ENCODE measurements around the gene PARD6G. TPM values are rescaled to one million over a fixed set of nuclear protein-coding genes. Genes with fewer than 3 reads are reported as not detected.

Gene PARD6G
- total and polyA plus RNA-seq, 2 of the 13 experiments (the other 11 are each of a cell fraction or from before 2014, with no cell fraction given), result 3.6 to 7.4 TPM

DNA sequence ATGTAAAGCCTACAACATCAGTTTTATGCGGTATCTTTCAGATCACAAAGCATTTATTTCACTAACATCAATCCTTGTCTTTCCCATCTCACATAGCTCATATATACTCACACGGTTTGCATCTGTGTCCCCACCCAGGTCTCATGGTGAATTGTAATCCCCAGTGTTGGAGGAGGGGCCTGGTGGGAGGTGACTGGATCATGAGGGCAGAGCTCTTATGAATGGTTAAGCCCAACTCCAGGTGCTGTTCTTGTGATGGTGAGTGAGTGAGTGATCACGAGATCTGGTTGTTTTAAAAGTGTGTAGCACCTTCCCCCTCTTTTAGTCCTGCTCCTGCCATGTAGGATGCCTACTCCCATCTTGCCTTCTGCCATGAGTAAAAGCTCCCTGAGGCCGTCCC lies 42.0 kb downstream of the PARD6G start:
- ChIA-PET CTCF (ENCODE audit: low intra/inter-chr PET ratio, low total read pairs) (no interaction called here), POLR2A (no interaction called here)
- Histone ChIP-seq H3K36me3 (replicated peaks in 1 of 2; ENCODE audit: control insufficient read depth in 1 of 2, insufficient read depth in 2 of 2, low read length in 2 of 2) (no peaks in the 10 kb centered on the region), H3K4me1 (ENCODE audit: insufficient read depth, low read length) (peaks cover 17% of the 10 kb centered on the region), H2AFZ (ENCODE audit: low read length) (no peak overlapping the region), H3K79me2 (ENCODE audit: insufficient read depth, low read length) (no peaks in the 10 kb centered on the region), H3K4me2 (ENCODE audit: low read depth, low read length) (no peak overlapping the region), H3K4me3 (replicated peaks in 1 of 3; ENCODE audit: insufficient read depth in 1 of 3, low read depth in 2 of 3, low read length in 3 of 3) (no peak overlapping the region), H3K27me3 (ENCODE audit: control insufficient read depth in 1 of 2, insufficient read depth in 2 of 2, low read length in 2 of 2) (no peaks in the 10 kb centered on the region), H3K27ac (ENCODE audit: extremely low read length, insufficient read depth, low read length) (no peak overlapping the region), H3K9me3 (ENCODE audit: low read length) (no peaks in the 10 kb centered on the region), H4K20me1 (ENCODE audit: insufficient read depth, low read length) (no peaks in the 10 kb centered on the region), H3K9ac (ENCODE audit: insufficient read depth, low read depth, low read length) (no peak overlapping the region)
- no TSS peak for BruUV-seq (replicated peaks)
- FAIRE-seq, result no peak
- in situ Hi-C loops (cut with HindIII; ENCODE audit: extremely low pct_ligation_motif_present, low pct_unique_long_range_greater_than_20kb), result no loop called here
- no peak for ATAC-seq
- no peak for DNase-seq (ENCODE audit: low spot score)
- intact Hi-C loops (cut with micrococcal nuclease; ENCODE audit: unreplicated experiment), result no loop called here
- no peak for TF ChIP-seq SRF (IDR thresholded peaks at IDR 0.05; ENCODE audit: low read depth, low read length)
- no peak for TF ChIP-seq ZNF124 (CRISPR knock-in tag; IDR thresholded peaks at IDR 0.05)
- TF ChIP-seq, protein P1, sequence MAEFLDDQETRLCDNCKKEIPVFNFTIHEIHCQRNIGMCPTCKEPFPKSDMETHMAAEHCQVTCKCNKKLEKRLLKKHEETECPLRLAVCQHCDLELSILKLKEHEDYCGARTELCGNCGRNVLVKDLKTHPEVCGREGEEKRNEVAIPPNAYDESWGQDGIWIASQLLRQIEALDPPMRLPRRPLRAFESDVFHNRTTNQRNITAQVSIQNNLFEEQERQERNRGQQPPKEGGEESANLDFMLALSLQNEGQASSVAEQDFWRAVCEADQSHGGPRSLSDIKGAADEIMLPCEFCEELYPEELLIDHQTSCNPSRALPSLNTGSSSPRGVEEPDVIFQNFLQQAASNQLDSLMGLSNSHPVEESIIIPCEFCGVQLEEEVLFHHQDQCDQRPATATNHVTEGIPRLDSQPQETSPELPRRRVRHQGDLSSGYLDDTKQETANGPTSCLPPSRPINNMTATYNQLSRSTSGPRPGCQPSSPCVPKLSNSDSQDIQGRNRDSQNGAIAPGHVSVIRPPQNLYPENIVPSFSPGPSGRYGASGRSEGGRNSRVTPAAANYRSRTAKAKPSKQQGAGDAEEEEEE (CRISPR knock-in tag; IDR thresholded peaks at IDR 0.05; ENCODE audit: borderline replicate concordance), result no peak
- no peak for TF ChIP-seq ZBTB7B (CRISPR knock-in tag; IDR thresholded peaks at IDR 0.05)
- TF ChIP-seq, protein P2, sequence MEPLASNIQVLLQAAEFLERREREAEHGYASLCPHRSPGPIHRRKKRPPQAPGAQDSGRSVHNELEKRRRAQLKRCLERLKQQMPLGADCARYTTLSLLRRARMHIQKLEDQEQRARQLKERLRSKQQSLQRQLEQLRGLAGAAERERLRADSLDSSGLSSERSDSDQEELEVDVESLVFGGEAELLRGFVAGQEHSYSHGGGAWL (CRISPR knock-in tag; IDR thresholded peaks at IDR 0.05), result no peak
- TF ChIP-seq, protein P3, sequence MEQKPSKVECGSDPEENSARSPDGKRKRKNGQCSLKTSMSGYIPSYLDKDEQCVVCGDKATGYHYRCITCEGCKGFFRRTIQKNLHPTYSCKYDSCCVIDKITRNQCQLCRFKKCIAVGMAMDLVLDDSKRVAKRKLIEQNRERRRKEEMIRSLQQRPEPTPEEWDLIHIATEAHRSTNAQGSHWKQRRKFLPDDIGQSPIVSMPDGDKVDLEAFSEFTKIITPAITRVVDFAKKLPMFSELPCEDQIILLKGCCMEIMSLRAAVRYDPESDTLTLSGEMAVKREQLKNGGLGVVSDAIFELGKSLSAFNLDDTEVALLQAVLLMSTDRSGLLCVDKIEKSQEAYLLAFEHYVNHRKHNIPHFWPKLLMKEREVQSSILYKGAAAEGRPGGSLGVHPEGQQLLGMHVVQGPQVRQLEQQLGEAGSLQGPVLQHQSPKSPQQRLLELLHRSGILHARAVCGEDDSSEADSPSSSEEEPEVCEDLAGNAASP (CRISPR knock-in tag; IDR thresholded peaks at IDR 0.05; ENCODE audit: borderline replicate concordance), result no peak
- TF ChIP-seq ZNF33B (CRISPR knock-in tag; IDR thresholded peaks at IDR 0.05), result no peak
- no peak for TF ChIP-seq KDM6A (CRISPR knock-in tag; IDR thresholded peaks at IDR 0.05; ENCODE audit: low read depth)
- no peak for TF ChIP-seq RBM22 (optimal IDR thresholded peaks at IDR 0.05; ENCODE audit: low read length)
- no peak for TF ChIP-seq TEAD3 (CRISPR knock-in tag; optimal IDR thresholded peaks at IDR 0.05; ENCODE audit: borderline replicate concordance)
- TF ChIP-seq HNF4A (CRISPR knock-in tag; IDR thresholded peaks at IDR 0.05), result no peak
- no peak for TF ChIP-seq TAF1 (CRISPR knock-in tag; IDR thresholded peaks at IDR 0.05)
- no peak for TF ChIP-seq ZKSCAN1 (IDR thresholded peaks at IDR 0.05; ENCODE audit: low read length)
- TF ChIP-seq DPF2 (CRISPR knock-in tag; IDR thresholded peaks at IDR 0.05; ENCODE audit: borderline replicate concordance, low read depth), result no peak
- TF ChIP-seq, protein P4, sequence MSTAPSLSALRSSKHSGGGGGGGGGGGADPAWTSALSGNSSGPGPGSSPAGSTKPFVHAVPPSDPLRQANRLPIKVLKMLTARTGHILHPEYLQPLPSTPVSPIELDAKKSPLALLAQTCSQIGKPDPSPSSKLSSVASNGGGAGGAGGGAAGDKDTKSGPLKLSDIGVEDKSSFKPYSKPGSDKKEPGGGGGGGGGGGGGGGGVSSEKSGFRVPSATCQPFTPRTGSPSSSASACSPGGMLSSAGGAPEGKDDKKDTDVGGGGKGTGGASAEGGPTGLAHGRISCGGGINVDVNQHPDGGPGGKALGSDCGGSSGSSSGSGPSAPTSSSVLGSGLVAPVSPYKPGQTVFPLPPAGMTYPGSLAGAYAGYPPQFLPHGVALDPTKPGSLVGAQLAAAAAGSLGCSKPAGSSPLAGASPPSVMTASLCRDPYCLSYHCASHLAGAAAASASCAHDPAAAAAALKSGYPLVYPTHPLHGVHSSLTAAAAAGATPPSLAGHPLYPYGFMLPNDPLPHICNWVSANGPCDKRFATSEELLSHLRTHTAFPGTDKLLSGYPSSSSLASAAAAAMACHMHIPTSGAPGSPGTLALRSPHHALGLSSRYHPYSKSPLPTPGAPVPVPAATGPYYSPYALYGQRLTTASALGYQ (CRISPR knock-in tag; IDR thresholded peaks at IDR 0.05), result no peak
- TF ChIP-seq ZNF674 (CRISPR knock-in tag; IDR thresholded peaks at IDR 0.05; ENCODE audit: low read depth), result no peak
- TF ChIP-seq GABPA (IDR thresholded peaks at IDR 0.05; ENCODE audit: low read depth, low read length), result no peak
- no peak for TF ChIP-seq GABPA (CRISPR knock-in tag; IDR thresholded peaks at IDR 0.05; ENCODE audit: low read depth)
- TF ChIP-seq ZNF563 (CRISPR knock-in tag; IDR thresholded peaks at IDR 0.05), result no peak
- no peak for TF ChIP-seq ADNP (CRISPR knock-in tag; IDR thresholded peaks at IDR 0.05)
- WGBS (ENCODE audit: low lambda C conversion rate), result 93% methylated on average over 4 of the region's 4 CpGs

Data from HepG2 (cell line).